Ramos (cell line): Measurements from ENCODE around the gene RGR.
"Not testable (repeated sequence)": the region's sequence is repeated elsewhere in the genome, so short reads cannot be mapped to it uniquely, and the experiment has no call there.

Experiments used
- in situ Hi-C: fragments of 300-500 bp; cut with MboI; formaldehyde crosslinking; loops from one replicate; pipeline ENCODE4 v1.14.3; 2022; ENCODE audit warnings: low sequenced_read_pairs; ENCODE audit not compliant: unreplicated experiment

Gene RGR

DNA sequence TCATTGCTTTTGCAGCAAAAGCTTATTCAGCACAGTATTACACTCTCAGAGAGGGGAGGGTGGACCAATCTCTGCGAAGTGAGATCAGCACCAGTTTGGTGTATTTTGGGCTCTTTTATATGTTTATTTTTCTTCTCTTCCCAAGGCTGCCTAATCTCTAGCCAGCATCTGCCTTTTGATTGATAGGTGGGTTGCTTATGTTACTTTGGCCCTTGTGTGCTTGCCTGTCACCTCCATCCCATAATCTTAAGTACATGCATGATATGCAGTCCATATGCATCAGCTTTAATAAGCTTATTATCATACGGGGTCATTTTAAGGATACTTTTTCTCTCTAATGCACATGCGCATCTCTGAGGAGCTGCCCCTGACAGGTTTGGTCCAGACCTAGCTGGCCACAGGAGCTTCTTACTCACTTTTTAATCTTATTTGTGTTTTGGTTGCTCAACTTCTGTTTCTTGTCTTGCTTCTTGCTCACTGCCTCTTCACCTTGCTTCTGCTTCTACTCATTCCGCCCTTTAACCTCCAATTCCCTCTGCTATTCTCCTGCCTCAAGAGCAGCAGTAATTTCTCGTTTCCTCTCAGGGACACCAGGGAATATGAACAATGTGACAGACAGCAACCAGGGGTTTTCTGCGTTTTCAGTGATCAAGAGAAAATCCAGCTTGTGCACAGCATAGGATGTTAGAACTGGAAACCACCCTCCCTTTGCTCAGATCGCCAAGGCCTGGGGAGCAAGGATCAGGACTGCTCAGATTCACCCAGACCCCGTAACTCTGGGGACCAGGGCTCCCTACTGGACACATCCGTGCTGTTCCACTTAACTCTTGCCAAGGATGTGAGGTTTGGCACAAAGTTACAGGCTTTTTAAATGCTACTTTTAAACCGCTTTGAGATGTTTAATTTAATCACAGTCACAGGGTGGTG, 10.0 kb downstream of the RGR start:
- in situ Hi-C loops, result no loop called here

GRCh38 chr10:84256510-84257342, 11.9 kb downstream of the RGR start:
- in situ Hi-C loops, result no loop called here

DNA sequence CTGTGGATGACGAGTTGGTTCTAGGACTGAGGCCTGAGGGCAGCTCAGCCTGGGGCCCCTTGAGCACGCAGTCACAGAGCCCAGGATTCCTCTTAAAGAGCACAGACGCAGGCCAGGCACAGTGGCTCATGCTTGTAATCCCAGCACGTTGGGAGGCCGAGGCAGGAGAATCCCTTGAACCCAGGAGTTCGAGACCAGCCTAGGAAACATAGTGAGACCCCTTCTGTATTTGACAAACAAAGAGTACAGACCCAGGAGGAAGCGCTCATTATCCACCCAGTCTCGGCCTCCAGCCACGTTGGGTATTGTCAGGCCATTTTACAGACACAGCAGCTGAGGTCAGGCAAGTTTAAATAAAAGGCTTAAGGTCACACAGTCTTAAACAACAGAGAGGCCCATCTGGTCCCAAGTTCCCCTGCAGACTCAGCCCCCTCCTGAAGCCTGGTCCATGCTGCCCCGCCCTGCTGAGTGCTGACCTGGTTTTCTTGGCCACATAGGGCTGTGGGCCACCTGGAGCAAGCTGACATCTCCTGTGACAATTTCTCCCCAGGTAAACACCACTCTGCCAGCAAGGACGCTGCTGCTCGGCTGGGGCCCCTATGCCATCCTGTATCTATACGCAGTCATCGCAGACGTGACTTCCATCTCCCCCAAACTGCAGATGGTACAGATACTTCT, 12.6 kb downstream of the RGR start:
- in situ Hi-C loops, result no loop called here

DNA sequence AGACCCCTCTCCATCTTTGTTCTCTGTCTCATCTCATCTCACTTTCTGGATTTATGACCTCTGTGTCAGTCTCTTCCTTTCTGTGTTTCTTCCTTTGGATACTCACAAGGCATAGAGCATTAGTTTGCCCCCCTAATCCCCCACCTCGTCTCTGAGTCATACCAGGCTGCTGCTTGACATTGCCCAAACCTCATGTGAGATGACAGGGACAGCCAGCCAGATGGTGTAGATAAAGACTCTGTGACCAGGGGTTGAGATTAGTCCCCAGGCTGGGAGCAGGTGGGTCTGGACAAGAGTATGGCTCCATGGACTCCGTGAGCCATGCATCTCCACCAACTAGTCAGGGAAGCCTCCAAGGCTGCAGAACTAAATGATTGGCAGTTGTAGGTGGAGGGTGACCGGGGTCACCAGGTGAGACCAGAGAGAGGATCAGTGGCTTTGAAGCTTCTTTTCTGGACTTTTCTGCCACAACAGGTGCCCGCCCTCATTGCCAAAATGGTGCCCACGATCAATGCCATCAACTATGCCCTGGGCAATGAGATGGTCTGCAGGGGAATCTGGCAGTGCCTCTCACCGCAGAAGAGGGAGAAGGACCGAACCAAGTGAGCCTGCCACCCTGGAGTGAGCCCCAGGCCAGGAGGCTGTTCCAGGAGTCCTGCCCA, 13.3 kb downstream of the RGR start:
- in situ Hi-C loops, result no loop called here

DNA sequence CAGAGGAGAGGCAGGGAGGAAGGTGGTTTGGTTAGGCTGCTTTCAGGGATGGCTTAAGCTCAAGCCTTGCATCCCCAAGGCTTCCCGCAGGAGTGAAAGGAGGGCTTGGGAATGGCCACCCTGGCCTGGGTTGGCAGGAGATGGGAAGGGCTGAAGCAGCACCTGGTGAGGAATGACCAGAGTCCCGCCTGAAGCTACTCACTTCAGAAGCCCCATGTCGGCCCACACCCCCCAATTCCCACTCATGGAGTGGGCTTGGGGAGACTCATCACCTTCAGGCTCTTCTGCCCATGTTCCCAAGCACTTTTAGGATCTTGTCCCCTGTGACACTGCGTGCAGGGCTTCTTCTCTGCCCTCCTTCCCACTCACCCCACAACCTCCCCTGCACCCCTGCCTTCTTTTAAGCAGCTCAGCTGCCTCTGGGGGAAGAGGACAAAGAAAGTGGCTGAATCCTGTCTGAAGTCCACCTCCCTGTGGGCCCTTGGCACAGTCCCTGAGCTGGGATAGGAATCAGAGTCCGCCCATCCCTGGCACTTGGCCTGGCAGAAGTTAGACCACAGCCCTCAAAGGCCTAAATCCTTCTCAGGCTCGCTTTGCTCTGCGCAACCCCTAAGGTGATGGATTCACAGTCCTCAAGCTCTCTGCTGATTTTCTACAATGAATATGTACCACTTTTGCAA, 16.5 kb downstream of the RGR start:
- in situ Hi-C loops, result no loop called here

DNA sequence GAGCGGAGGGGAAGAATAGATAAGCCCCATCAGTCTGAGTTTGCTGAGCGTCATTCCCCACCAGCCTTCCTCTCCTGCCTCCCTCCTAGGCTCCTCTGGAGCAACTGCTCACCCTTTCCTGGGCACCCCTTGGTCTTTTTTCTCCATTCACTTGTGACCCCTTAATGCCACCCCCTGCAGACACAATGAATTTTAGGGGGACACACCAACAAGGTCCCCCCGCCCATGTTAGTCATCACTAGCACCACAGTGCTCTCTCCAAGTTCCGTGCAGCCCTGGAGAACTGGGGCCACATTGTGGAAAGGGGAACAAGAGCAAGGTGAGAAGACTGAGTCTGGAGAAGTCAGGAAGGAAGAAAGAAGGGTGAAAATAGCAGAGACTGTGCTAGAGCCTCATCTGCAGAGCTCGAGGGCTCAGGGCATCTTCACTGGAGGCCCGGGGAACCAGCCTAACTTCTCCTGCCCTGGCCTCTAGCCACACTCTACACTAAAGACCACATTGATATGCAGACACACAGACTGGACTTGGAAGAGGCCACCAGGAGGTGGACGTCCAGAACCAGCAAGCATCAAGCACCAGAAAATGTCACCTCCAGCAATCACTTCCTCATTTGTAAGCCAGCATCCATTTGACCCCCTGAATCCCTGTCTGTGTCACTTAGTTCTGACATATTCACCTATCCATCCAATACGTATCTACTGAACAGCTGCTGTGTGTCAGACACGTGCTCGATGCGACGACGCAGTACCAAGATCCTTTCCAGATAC, 17.5 kb downstream of the RGR start:
- in situ Hi-C loops, result no loop called here

GRCh38 chr10:84263716-84264115, 18.9 kb downstream of the RGR start:
- in situ Hi-C loops, result no loop called here

DNA sequence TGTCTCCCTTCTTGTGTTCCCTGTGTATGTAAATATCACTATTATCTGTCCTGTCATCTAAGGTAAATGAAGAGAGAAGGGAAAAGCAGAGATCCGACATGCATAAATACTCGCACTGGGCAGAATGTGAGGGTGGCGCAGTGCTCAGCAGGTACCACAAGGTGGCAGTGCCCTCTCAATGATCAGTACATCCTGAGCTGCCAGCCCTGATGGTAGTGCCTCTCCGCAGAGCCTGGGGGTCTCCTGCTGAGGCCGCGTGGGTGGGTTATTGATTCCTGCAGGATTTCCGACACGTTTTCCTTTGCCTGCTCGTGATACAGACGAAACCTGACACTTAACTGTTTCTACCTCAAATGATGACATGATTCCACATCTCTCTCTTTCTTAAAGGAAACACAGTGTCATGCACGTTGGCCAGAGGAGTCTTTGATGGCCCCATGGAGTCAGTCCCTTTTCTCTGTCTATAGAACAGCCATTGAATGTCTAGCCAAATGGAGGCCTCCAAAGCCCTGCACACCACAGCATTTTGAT, 19.8 kb downstream of the RGR start:
- in situ Hi-C loops, result loop anchor here (5.0 kb wide), 1 partner anchor 268 kb away; no protein-coding TSS in a partner anchor

DNA sequence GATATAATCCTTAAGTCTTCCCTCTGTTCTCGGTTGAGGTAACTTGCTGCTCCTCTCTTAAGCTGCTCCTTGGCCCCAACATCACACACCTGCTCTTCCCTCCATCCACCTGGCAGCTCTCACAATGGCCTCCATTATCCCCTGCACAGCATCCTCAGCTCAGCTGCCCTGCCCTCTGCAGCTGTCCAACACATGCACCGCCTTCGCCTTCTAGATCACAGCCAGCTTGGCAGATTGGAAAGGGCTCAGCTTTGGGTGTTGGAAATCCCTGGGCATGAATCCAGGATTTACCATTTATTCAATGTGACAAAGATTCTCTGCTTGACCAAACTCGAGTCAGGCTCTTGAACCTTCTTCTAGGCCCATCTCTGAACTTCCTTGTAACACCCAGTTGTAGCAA, 20.6 kb downstream of the RGR start:
- in situ Hi-C loops, result loop anchor here (5.0 kb wide), 1 partner anchor 267 kb away; no protein-coding TSS in a partner anchor

GRCh38 chr10:84267503-84268126, 22.8 kb downstream of the RGR start:
- in situ Hi-C loops, result loop anchor here (5.0 kb wide), 1 partner anchor 265 kb away; no protein-coding TSS in a partner anchor

DNA sequence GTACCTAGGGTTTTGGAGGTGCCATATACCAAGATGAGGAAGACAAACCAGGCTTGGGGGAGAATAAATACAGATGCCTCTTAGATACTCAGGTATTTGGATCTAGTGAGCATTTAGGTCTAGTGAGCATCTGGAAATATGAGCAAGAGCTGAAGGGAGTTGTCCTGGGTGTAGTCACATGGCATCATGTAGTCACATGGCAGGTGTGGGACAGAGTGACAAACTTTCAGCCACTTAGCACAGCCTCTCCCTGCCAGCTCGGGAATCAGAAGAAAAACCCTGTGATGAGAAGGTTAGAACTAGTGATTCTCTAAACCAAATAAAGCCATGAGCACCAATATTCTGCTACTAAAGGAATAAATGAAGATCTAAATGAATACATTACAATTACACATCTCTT, 24.3 kb downstream of the RGR start:
- in situ Hi-C loops, result loop anchor here (5.0 kb wide), 1 partner anchor 263 kb away; no protein-coding TSS in a partner anchor

- in situ Hi-C loops, result loop anchor here (5.0 kb wide), 1 partner anchor 263 kb away; no protein-coding TSS in a partner anchor
Observed at GRCh38 chr10:84269773-84270172, 24.9 kb downstream of the RGR start.

DNA sequence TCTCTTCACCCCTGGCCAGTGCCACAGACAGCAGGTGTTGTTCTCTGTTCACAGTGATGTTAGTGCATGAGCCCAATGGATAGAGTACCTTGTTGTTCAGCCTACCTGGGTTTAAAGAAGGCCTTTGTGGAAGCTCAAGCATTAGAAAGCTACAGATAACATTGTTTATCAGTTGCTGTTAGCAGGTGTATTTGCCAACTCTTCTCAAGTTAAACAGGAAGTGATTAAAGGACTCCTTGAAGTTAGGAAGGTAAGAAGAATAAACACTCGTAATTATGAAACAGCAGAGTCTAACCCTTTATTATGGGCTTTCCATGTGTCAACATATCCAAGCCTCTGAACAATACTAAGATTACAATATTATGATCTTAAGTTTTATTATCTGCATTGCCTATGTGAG, 25.9 kb downstream of the RGR start:
- in situ Hi-C loops, result no loop called here

DNA sequence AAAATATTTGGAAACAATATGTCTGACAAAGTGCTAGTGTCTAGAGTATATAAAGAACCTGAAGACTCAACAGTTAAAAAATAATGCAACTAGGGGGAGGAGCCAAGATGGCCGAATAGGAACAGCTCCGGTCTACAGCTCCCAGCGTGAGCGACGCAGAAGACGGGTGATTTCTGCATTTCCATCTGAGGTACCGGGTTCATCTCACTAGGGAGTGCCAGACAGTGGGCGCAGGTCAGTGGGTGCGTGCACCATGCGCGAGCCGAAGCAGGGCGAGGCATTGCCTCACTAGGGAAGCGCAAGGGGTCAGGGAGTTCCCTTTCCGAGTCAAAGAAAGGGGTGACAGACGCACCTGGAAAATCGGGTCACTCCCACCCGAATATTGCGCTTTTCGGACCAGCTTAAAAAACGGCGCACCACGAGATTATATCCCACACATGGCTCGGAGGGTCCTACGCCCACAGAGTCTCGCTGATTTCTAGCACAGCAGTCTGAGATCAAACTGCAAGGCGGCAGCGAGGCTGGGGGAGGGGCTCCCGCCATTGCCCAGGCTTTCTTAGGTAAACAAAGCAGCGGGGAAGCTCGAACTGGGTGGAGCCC, 35.1 kb downstream of the RGR start:
- in situ Hi-C loops, result not testable (repeated sequence)

DNA sequence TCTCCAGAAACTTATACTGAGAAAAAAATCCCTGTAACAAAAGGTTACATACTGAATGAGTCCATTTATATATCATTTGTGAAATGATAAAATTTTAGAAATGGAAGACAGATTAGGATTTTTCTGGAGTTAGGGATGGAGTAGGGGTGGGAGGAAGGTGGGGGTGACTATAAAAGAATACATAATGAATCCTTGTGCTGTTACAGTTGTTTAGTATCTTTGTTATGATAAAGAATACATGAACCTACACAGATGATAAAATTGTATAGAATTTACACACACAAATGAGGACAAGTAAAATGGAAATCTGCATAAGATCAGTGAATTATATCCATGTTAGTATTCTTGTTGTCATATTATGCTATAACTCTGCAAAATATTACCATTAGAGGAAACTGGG, 41.8 kb downstream of the RGR start:
- in situ Hi-C loops, result no loop called here

DNA sequence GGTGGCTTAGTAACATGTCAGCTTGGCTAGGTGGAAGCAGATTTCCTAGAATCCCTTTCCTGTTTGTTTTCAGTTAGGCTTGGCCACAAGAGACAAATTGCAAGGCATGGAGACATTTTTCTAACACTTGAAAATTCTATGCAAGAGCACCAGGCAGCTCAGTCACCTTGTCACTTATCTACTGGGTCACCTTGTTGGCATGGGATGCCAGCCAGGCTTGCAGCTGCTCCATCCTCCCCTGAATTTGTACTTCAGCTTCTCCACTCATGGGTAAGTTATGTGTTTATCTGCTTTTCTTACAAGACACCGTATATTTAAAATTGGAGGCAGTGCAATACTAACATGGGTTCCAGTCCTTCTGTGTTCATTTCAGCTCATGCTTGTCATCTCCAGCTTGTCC, 43.3 kb downstream of the RGR start:
- in situ Hi-C loops, result no loop called here

DNA sequence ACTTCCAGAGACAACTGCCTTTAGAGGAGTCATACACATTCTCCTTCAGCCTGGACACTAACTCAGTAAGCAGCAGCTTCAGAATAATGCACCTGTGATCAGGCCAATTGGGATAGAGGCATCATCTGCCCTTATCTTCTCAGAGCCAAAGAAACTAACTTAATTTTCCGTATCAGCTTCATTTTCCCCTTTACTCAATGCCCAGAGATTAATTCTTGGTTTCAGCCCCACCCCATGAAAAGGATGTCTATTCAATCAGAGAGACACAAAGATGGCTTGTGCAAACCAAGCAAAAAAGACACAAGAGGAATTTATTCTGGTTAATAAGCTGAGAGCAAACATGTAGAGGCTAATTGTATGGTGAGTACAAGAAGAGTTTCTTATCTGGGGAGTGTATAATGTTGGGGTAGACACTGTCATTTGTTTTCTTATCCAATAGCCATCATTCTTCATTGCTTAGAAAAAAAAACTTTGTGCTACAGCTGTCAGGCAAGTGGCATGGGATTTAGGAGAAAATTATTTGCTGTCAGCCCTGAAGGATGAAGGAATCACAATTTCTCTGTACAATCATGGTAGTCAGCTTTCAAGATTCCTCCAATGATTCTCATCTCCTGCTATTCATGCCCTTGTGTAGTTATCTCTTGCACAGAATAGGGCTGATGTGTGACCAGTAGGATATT, 44.8 kb downstream of the RGR start:
- in situ Hi-C loops, result no loop called here
